Retinal pigment epithelial cell (primary cell): Measurements from ENCODE around the gene ZNF701.
"Not testable (repeated sequence)": the region's sequence is repeated elsewhere in the genome, so short reads cannot be mapped to it uniquely, and the experiment has no call there.

Source experiments
- DNase-seq: peaks from one replicate; pipeline ENCODE4 v3.0.0-alpha.2; 2010; ENCODE audit warnings: low read depth
- H3K4me3 ChIP-seq: 2 replicates; pipeline ENCODE4 v1.5.1; 2011; ENCODE audit warnings: mild to moderate bottlenecking, low read length, control low read depth, moderate library complexity
- CTCF ChIP-seq: conservative IDR thresholded peaks from 2 replicates; pipeline ENCODE4 v1.5.1; 2011; ENCODE audit warnings: low read depth, low read length, control low read depth, inconsistent platforms

ZNF701 gene

GRCh38 chr19:52533901-52534300, 36.2 kb upstream of the ZNF701 start:
- no peak for DNase-seq
- H3K4me3 ChIP-seq = no peak overlapping the region
- TF ChIP-seq CTCF = no peak

DNA sequence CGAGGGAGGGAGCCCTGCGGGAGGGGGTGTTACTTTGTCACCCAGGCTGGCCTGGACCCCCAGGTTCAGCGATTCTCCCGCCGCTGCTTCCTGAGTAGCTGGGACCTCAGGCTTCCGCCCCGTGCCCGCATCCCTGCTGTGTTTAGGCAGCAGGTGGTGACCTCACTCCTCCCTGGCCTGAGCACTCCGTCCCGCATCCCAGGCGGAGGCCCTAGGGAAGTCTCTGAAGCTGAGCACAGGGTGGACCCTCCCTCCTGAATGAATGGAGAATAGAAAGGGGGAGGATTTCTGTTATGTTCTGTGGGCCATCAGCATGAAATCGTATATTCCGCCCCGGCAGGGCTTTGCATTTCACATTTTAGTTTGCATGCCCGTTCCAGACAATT, 34.7 kb upstream of the ZNF701 start:
- DNase-seq = not testable (repeated sequence)
- peak overlapping the region; percentile 73 for H3K4me3 ChIP-seq

GRCh38 chr19:52535771-52536447, 34.2 kb upstream of the ZNF701 start:
- H3K4me3 ChIP-seq = peak overlapping the region; percentile 73
- TF ChIP-seq CTCF = peak; percentile 12

GRCh38 chr19:52536448-52536800, 33.7 kb upstream of the ZNF701 start:
- no peak for TF ChIP-seq CTCF
- H3K4me3 ChIP-seq = peak overlapping the region; percentile 73
- DNase-seq = no peak

More at GRCh38 chr19:52535771-52536447, 34.2 kb upstream of the ZNF701 start:
- peak; percentile 36 for DNase-seq

GRCh38 chr19:52538815-52539214, 31.3 kb upstream of the ZNF701 start:
- H3K4me3 ChIP-seq, DNase-seq: not testable (repeated sequence)

- not testable (repeated sequence) for DNase-seq, H3K4me3 ChIP-seq
Measured at GRCh38 chr19:52541176-52541575, 28.9 kb upstream of the ZNF701 start.

GRCh38 chr19:52541608-52542007, 28.5 kb upstream of the ZNF701 start:
- TF ChIP-seq CTCF = no peak
- no peak overlapping the region for H3K4me3 ChIP-seq
- no peak for DNase-seq

- H3K4me3 ChIP-seq, DNase-seq: not testable (repeated sequence)
Measured at GRCh38 chr19:52542541-52542940, 27.5 kb upstream of the ZNF701 start.

GRCh38 chr19:52542984-52543664, 27.0 kb upstream of the ZNF701 start:
- DNase-seq = no peak
- no peak for TF ChIP-seq CTCF
- H3K4me3 ChIP-seq = no peak overlapping the region
